OCI-LY3 (cell line): ENCODE measurements around the gene TRAF3.
"Not testable (repeated sequence)": the region's sequence is repeated elsewhere in the genome, so short reads cannot be mapped to it uniquely, and the experiment has no call there.

Experiments
- H2AFZ ChIP-seq: fragments of 200-600, 300-600 bp; shearing (Covaris generic); 2 replicates; pipeline ENCODE4 v1.6.0; 2014; ENCODE audit warnings: antibody characterized with exemption, low read depth, low read length
- H3K27ac ChIP-seq: fragments of 200-600, 300-600 bp; sonication (generic); 2 replicates; pipeline ENCODE4 v1.5.1; 2014; ENCODE audit warnings: mild to moderate bottlenecking, low read length, moderate library complexity, mixed read lengths
- H3K27me3 ChIP-seq: fragments of 200-600, 300-600 bp; sonication (generic); 2 replicates; pipeline ENCODE4 v1.6.1; 2014; ENCODE audit warnings: low read depth, low read length, mixed read lengths
- H3K36me3 ChIP-seq: fragments of 200-600, 300-600 bp; sonication (generic); replicated peaks from 2 replicates; pipeline ENCODE3; 2014; ENCODE audit warnings: low read depth, low read length, mixed read lengths
- H3K4me1 ChIP-seq: fragments of 300-600, 200-600 bp; sonication (generic); 2 replicates; pipeline ENCODE4 v1.6.1; 2014; ENCODE audit warnings: low read length, mixed read lengths
- H3K4me2 ChIP-seq: fragments of 200-600, 300-600 bp; sonication (generic); 2 replicates; pipeline ENCODE4 v1.6.1; 2014; ENCODE audit warnings: low read length, mixed read lengths
- H3K4me3 ChIP-seq: fragments of 300-600, 200-600 bp; sonication (generic); 2 replicates; pipeline ENCODE4 v1.5.1; 2014; ENCODE audit warnings: antibody characterized with exemption, mild to moderate bottlenecking, low read length, moderate library complexity
- H3K79me2 ChIP-seq: fragments of 300-600, 200-600 bp; shearing (Covaris generic); 2 replicates; pipeline ENCODE4 v1.6.1; 2014; ENCODE audit warnings: mild to moderate bottlenecking, low read length, mixed read lengths
- H3K9ac ChIP-seq: fragments of 300-600, 200-600 bp; shearing (Covaris generic); 2 replicates; pipeline ENCODE4 v1.6.0; 2014; ENCODE audit warnings: mild to moderate bottlenecking, low read length, moderate library complexity
- H3K9me3 ChIP-seq: fragments of 200-600, 300-600 bp; shearing (Covaris generic); 2 replicates; pipeline ENCODE4 v1.6.1; 2014; ENCODE audit warnings: low read length, mixed read lengths; ENCODE audit not compliant: insufficient read depth
- H4K20me1 ChIP-seq: fragments of 200-600, 300-600 bp; sonication (generic); 2 replicates; pipeline ENCODE4 v1.6.1; 2016; ENCODE audit warnings: low read length, mixed read lengths; ENCODE audit not compliant: insufficient read depth
- EZH2phosphoT487 ChIP-seq: fragments of 200-600 bp; shearing (Covaris generic); IDR thresholded peaks from 2 replicates; pipeline ENCODE4 v1.6.1; 2018; ENCODE audit warnings: antibody characterized with exemption, mixed run types, low read depth
- TF ChIP-seq, protein P1 (sequence below): fragments of 200-600, 300-600 bp; sonication (generic); IDR thresholded peaks from 2 replicates; pipeline ENCODE4 v1.5.1; 2014; ENCODE audit warnings: antibody characterized with exemption, low read length, low read depth

The TRAF3 gene

DNA sequence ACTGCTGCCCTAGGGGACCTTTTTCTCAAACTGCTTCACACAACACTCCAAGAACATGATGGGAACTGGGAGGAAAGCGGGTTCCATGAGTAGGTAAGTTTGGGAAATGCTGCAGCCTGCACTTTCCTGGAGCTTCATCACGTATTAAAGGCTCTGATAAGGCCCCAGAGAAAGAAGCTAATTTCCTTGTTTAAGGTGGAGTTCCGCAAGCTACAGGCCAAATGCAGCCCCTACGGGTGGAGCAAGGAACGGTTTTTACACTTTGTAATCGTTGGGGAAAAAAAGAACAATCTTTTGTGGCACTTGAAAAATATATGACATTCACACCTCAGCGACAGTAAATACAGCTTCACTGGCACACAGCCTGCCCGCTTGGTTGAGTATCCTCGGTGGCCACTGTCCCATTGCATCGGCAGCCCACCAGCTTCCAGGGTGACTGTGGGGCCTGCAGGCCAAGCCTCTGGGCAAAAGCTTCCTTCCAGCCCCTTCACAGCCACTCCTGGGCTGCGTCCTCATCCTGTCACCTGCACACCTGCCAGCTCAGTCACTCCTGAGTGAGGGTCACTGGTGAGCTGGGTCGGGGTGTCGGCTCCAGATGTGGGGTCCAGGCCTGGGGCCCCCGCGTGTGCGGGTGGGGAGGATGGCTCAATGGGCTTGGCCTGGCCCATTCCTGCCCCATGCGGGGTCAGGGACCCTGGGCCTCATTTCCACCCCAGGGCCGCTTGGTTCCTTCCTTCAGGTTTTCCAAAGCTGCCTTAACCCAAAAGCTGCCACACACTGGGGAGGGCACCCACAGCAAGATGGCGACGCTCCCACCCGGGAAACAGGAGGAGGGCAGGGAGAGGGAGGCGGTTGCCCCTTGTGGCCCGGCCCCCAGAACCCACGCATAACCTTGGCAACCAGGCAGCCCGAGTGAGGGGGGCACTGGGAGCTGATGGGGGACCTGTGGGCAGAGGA, 147.7 kb downstream of the TRAF3 start:
- Histone ChIP-seq H3K9ac (no peak overlapping the region), H3K36me3 (peaks cover 12% of the 10 kb centered on the region), H3K4me3 (no peak overlapping the region), H3K27ac (no peak overlapping the region), H3K4me1 (0 out of 2 replicates have a peak, but pooled peaks cover 6% of the 10 kb centered on the region), H3K4me2 (no peak overlapping the region), H3K9me3 (no peaks in the 10 kb centered on the region), H4K20me1 (no peaks in the 10 kb centered on the region), H2AFZ (no peak overlapping the region), H3K27me3 (no peaks in the 10 kb centered on the region), H3K79me2 (no peaks in the 10 kb centered on the region)
- TF ChIP-seq, protein P1, sequence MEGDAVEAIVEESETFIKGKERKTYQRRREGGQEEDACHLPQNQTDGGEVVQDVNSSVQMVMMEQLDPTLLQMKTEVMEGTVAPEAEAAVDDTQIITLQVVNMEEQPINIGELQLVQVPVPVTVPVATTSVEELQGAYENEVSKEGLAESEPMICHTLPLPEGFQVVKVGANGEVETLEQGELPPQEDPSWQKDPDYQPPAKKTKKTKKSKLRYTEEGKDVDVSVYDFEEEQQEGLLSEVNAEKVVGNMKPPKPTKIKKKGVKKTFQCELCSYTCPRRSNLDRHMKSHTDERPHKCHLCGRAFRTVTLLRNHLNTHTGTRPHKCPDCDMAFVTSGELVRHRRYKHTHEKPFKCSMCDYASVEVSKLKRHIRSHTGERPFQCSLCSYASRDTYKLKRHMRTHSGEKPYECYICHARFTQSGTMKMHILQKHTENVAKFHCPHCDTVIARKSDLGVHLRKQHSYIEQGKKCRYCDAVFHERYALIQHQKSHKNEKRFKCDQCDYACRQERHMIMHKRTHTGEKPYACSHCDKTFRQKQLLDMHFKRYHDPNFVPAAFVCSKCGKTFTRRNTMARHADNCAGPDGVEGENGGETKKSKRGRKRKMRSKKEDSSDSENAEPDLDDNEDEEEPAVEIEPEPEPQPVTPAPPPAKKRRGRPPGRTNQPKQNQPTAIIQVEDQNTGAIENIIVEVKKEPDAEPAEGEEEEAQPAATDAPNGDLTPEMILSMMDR = no peak
- no peak for TF ChIP-seq EZH2phosphoT487

DNA sequence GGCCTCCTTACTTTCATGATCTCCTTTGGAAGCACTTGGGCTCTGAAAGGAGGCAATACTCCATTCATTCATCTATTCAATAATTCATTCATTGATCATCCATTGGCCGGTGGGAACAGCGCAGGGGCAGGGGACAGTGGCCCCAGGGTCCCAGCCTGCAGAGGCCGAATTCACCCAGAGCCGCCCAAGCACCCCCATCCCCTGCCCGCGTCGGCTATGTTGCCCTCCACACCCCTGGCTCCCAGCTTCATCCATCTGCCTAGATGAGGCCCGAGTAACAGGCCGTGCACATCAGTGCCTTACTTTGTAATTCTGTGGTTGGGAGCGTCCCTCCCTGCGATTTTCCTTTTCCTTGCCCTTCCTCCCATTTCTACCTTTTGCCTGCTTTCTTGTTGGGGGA, 148.4 kb downstream of the TRAF3 start:
- Histone ChIP-seq H3K4me1 (0 out of 2 replicates have a peak, but pooled peaks cover 6% of the 10 kb centered on the region), H3K9ac (no peak overlapping the region), H4K20me1 (no peaks in the 10 kb centered on the region), H3K4me2 (no peak overlapping the region), H3K27ac (no peak overlapping the region), H3K9me3 (no peaks in the 10 kb centered on the region), H3K4me3 (no peak overlapping the region), H3K36me3 (peaks cover 5% of the 10 kb centered on the region), H3K27me3 (no peaks in the 10 kb centered on the region), H2AFZ (no peak overlapping the region), H3K79me2 (no peaks in the 10 kb centered on the region)
- no peak for TF ChIP-seq EZH2phosphoT487
- TF ChIP-seq, protein P1 = no peak

GRCh38 chr14:102926104-102926503, 148.9 kb downstream of the TRAF3 start:
- no peak overlapping the region for H2AFZ ChIP-seq
- H3K4me3 ChIP-seq = no peak overlapping the region
- no peaks in the 10 kb centered on the region for H3K27me3 ChIP-seq
- no peak overlapping the region for H3K4me2 ChIP-seq
- no peaks in the 10 kb centered on the region for H4K20me1 ChIP-seq
- no peaks in the 10 kb centered on the region for H3K79me2 ChIP-seq
- no peaks in the 10 kb centered on the region for H3K9me3 ChIP-seq
- peaks cover under 1% of the 10 kb centered on the region for H3K36me3 ChIP-seq
- H3K27ac ChIP-seq = no peak overlapping the region
- H3K9ac ChIP-seq = no peak overlapping the region
- 0 out of 2 replicates have a peak, but pooled peaks cover 6% of the 10 kb centered on the region for H3K4me1 ChIP-seq
- TF ChIP-seq, protein P1 = no peak
- TF ChIP-seq EZH2phosphoT487 = no peak

DNA sequence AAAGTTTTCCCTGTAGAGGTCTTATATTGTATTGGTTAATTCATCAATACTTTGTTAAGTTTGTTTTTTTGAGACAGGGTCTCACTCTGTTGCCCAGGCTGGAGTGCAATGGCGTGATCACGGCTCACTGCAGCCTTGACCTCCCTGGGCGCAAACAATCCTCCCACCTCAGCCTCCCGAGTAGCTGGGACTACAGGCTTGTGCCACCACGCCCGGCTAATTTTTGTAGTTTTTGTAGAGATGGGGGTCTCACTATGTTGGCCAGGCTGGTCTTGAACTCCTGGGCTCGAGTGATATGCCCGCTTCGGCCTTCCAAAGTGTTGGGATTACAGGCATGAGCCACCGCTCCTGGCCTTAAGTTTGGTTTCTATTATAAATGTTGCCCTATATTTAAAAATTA, 149.6 kb downstream of the TRAF3 start:
- not testable (repeated sequence) for H3K4me2 ChIP-seq, H3K4me3 ChIP-seq, H3K9ac ChIP-seq, H3K36me3 ChIP-seq, H3K4me1 ChIP-seq, H3K27me3 ChIP-seq, H4K20me1 ChIP-seq, H3K79me2 ChIP-seq, H2AFZ ChIP-seq, H3K27ac ChIP-seq, H3K9me3 ChIP-seq
